Measurements from ENCODE around the gene PACS2.

PACS2 gene

DNA sequence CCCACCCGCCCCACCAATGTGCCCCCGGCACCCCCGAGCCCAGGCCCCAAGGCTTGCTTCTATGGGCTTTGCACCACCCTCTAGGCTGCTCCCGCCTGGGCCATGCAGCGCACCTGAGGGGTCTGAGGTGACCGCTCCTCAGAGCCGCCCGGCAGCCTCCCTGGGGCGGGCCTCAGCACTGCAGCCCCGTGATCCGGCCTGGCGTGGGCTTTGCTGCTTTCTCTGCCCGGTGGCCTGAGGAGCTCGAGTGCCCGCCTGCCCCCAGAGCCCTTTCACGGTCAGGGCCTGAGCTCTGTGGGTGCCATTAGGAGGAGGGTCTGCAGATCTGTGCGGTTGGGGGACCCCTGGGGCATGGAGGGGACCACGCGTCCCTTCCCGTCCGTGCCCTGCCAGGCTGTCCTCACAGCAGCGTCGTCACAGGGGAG lies 111.3 kb downstream of the PACS2 start:
- no peak for DNase-seq

DNA sequence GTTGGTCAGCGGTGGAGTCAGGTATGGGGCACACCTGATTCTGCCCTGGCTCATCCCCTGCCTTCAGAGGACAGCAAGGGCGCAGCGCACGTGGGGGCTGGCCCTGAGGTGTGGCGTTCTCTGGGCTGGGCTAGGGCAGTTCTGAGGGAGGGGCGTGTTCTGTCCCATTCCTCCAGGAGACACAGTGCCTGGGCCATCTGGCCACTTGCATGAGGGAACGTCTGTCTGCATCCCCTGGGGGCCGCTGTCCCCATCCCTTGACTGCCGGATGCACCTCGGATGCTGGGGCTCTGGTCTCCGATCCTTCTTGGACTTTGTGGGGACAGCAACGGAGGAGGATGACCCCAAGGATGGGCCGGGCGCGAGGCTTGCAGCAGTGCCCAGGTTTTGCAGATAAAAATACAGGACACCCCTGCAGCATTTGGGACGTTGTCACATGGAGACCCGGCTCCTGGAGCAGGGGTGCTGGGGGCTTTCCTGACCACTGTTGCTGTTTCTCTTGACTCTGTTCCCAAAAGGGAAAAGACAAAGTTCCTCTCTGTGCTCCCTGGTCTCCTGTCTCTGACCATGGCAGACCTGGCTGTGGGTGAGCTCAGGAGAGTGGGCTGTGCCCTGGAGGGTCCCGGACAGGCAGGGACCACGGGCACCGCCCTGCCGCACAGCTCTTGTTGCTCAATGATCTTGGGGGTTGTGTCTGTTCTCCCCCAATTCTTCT lies 112.0 kb downstream of the PACS2 start:
- no peak for DNase-seq

GRCh38 chr14:105427412-105427811 lies 112.9 kb downstream of the PACS2 start:
- DNase-seq = no peak

DNA sequence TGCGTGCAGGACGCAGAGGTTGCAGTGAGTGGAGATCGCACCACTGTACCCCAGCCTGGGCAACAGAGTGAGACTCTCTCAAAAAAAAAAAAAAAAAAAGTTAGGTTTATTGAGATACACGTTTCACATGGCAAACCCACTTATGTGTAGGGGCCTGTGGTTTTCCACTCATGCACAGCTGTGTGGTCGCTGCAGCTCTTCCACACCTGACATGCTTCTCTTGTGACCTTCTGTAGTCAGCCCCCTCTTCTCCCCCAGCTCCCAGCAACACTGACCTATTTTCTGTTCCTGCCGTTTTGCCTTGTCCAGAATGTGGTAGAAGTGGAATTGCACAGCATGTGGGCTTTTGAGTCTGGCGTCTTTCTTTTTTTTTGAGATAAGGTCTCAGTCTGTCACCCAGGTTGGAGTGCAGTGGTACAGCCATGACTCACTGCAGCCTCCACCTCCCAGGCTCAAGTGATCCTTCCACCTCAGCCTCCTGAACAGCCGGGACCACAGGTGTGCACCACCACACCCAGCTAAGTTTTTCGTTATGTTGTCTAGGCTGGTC lies 113.5 kb downstream of the PACS2 start:
- no peak for DNase-seq

DNA sequence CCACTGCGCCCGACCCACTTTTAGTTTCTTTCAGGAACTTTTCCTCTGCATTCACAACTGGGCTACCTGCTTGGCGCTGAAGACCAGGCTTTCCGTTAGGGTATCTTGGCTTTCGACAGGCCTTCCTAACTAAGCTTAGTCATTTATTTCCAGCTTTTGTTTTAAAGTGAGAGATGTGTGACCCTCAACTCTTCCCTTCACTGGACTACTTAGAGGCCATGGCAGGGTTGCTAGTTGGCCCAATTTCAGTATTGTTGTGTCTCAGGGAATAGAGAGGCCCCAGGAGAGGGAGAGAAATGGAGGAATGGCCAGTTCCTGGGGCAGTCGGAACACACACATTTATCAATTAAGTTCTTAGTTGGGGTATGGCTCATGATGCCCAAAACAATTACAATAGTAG lies 115.5 kb downstream of the PACS2 start:
- no peak for DNase-seq

GRCh38 chr14:105430565-105430964 lies 116.0 kb downstream of the PACS2 start:
- DNase-seq = no peak

GRCh38 chr14:105431256-105431655 lies 116.7 kb downstream of the PACS2 start:
- DNase-seq = no peak

- no peak for DNase-seq
Observed at GRCh38 chr14:105432657-105433056, 118.1 kb downstream of the PACS2 start.

DNA sequence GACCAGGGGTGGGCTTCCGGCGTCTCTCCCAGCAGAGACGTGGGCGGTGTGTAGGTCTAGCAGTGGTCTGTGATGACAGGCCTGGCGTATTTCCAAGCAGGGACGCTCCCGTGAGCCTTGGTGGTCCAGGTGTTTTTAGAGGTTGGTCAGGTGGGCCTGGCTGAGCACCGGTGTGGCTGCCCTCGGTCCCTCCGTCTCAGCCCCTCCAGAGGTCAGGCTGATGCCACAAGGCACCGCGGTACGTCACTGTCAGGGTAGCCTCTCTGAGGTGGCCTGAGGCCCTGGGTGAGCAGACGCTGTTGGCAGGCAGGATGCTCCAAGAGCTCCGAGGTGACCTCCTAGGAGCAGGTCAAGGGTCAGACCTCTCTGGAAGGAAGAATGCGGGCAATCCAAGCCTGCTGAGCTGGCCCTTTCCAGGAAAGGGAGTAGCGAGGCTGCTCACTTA lies 118.6 kb downstream of the PACS2 start:
- no peak for DNase-seq

DNA sequence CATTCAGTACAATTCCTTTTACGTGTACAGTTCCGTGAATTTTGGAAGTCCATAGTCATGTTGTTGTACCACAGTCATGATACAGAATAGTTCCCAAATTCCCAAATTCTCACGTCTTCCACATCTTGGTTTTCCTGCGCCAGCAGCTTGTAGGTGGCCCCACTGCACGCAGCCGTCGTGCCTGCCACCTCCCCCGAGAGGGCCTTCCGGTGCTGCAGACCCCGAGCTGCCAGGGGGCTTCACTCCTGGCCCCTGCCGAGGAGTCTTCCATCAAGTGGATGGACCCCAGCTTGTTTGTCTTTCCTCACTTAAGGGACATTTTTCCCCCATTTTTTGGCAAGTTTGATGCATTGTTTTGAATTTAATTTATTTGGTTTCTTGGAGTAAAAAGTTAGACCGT lies 121.9 kb downstream of the PACS2 start:
- no peak for DNase-seq

GRCh38 chr14:105436891-105437722 lies 122.6 kb downstream of the PACS2 start:
- DNase-seq = no peak

- no peak for DNase-seq
Observed at GRCh38 chr14:105437723-105438500, 123.4 kb downstream of the PACS2 start.

DNA sequence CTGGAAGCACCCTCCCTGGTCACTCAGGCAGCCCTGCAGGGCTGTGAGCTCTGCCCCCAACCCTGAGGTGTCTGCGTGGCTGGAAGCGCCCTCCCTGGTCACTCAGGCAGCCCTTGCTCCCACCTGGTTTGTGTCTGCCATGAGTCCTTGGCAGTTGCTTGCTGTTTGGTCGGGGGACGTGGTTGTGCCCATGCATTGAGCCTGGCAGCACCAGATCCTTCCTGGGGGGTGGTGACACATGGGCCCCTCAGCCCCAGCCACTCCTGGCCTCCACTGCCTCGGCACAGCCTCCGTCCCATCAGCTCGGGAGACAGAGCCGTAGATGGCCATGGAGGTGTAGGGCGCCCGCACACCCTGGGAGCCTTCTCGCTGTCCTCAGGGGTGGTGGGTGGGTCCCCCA lies 124.6 kb downstream of the PACS2 start:
- DNase-seq = no peak

DNA sequence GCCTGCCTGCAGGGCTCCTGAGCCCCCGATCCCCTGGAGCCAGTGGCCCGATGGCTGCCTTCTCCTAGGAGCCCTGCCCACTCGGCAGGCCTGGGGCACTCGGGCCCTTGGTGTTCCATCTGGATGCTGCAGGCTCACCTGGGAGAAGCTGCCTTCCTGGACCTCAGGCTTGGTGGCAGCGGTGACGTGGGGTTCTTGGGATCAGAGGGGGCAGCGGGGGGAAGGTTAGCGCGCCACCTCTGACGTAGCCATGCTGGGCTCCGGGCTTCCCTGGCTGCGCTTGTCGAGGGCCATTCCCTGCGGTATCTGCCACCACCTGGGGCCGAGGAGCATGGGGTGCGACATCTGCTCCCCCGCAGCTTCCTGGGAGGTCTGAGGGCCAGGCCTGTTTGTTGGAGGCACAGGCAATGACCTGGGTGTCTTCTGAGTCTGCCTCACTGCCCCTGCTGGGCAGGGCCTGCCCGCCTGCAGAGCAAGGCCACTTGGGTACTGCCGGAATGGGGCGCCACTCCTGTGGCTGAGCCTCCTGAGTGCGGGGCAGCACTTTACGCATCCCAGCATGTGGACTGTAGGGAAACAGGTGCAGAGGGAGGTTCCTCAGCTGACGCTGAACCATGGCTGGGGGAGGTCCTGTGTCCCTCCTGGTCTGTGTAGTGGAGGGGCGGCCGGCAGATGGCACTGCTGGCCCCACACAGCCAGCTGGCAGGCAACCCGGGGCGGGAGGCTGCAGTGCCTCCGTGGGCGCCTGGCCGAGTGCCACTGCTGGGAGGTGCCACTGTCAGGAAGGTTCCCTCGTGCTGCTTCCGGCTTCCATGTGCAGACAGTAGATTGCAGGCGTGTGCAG lies 125.4 kb downstream of the PACS2 start:
- DNase-seq = no peak

DNA sequence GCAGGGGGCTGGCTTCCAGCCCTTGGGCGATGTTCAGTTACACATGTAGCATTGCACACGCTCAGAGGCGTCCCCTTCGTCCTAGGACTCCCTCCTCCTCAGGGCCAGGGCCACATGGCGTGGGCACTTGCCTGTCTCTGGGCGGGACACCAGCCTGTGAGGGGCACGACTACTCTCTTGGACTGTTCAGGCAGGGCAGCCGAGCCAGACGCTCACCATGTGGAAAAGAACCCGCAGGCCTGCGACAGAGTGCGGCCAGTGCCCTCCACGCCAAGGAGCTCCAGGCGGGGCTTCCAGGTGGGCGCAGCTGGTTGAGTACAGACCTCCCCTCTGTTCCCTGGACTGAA lies 126.0 kb downstream of the PACS2 start:
- DNase-seq = no peak

GRCh38 chr14:105440992-105441391 lies 126.4 kb downstream of the PACS2 start:
- DNase-seq = no peak

DNA sequence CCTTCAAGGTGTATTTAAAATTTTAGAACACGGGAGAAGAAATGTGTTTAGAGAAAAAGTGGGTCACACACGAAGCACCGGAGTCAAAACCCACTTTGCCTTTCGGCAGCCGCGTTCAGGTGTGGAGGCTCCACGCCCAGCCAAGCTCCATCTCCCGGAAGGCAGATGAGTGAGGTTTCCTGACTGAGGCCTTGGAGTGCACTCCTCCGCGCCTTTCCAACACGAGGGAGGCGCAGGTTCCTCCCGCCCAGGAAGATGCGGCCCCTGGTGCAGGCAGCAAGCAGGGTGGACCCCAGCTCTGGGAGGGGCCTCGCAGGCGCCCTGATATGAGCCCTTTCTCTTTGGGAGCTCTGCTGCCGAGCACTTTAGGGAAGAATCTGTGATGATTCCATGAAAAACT lies 127.6 kb downstream of the PACS2 start:
- DNase-seq = no peak

GRCh38 chr14:105442834-105443233 lies 128.3 kb downstream of the PACS2 start:
- DNase-seq = no peak

GRCh38 chr14:105444859-105445258 lies 130.3 kb downstream of the PACS2 start:
- no peak for DNase-seq

GRCh38 chr14:105445290-105445689 lies 130.7 kb downstream of the PACS2 start:
- DNase-seq = no peak

DNA sequence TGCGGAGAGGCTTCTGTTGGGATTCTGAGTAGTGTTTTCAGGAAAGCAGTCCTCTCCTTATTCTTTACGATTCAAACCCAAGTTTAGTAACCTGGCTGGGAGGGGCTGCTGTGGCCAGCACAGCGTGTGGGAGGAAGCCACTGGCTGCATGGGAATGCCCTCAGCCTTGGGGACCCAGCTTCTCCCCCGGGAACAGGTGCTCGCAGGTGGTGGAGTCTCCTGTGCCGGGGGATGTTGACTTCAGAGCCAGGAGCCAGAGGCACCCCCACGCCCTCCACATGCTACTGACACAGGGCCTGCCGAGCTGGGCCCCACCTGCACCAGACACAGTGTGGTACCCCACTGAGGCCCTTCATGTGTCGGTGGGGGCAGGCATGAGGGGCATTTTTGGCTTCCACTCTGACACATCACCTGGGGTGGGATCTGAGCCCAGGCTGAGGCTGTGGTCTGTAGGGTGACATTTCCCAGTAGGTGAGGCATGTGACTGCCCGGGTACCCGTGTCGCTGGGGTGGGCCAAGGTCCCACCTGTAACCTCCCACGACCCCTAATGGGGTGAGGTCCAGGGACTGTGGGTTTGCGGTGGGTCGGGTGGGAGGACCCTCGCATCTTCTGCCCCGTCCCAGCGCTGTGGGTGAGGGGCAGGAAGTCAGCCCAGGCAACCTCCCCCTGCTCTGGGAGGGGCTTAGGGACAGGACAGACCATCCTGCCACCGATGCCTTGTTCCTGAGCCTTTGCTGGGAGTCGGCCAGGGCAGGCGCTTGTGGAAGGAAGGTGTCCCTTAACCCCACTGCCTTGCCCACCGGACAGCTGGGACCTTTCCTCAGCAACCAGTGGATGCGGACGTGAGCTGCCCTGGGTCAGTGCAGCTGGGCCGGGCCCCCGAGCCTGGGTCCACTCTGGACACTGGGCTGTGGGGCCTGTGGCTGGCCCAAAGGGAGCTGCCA lies 131.6 kb downstream of the PACS2 start:
- no peak for DNase-seq

All from suppressor macrophage treated with lipopolysaccharide for 4 hours (primary cell).